Brain microvascular endothelial cell (primary cell): Measurements from ENCODE around the gene VENTX.

Experiments
- DNase-seq: peaks from one replicate; pipeline ENCODE4 v3.0.0-alpha.2; 2020
- H3K27ac ChIP-seq: fragments of 250-450 bp; sonication (Bioruptor Pico); 2 replicates; pipeline ENCODE4 v1.5.1; 2020; ENCODE audit warnings: mild to moderate bottlenecking, moderate library complexity
- H3K27me3 ChIP-seq: fragments of 250-450 bp; sonication (Bioruptor Pico); replicated peaks from 2 replicates; pipeline ENCODE4 v1.5.1; 2020; ENCODE audit warnings: mild to moderate bottlenecking
- H3K36me3 ChIP-seq: fragments of 250-450 bp; sonication (Bioruptor Pico); replicated peaks from 2 replicates; pipeline ENCODE4 v1.5.1; 2020; ENCODE audit warnings: mild to moderate bottlenecking
- H3K4me3 ChIP-seq: 2 replicates; pipeline ENCODE4 v1.5.1; 2011; ENCODE audit warnings: low read depth, mild to moderate bottlenecking, control low read depth, low read length, moderate library complexity
- CTCF ChIP-seq: IDR thresholded peaks from 2 replicates; pipeline ENCODE4 v1.5.1; 2011; ENCODE audit warnings: low read depth, mild to moderate bottlenecking, moderate library complexity, low read length, control low read depth, inconsistent platforms; ENCODE audit errors: missing control alignments
- in situ Hi-C: cut with HindIII; loops from 2 replicates; pipeline ENCODE4 v1.10.0; 2017; ENCODE audit warnings: low sequenced_read_pairs, low pct_ligation_motif_present

Gene VENTX

GRCh38 chr10:133245439-133246235, 8.0 kb downstream of the VENTX start:
- no peak for DNase-seq
- TF ChIP-seq CTCF = no peak
- H3K27ac ChIP-seq = no peak overlapping the region
- H3K27me3 ChIP-seq = peaks cover 16% of the 10 kb centered on the region
- no peaks in the 10 kb centered on the region for H3K36me3 ChIP-seq
- no peak overlapping the region for H3K4me3 ChIP-seq
- in situ Hi-C loops = no loop called here

GRCh38 chr10:133246236-133246626, 8.6 kb downstream of the VENTX start:
- H3K27me3 ChIP-seq = peaks cover 19% of the 10 kb centered on the region
- no peak overlapping the region for H3K27ac ChIP-seq
- no peak for DNase-seq
- no peaks in the 10 kb centered on the region for H3K36me3 ChIP-seq
- in situ Hi-C loops = no loop called here
- TF ChIP-seq CTCF = no peak
- no peak overlapping the region for H3K4me3 ChIP-seq

- no peak for TF ChIP-seq CTCF
- Histone ChIP-seq H3K36me3 (no peaks in the 10 kb centered on the region), H3K27ac (no peak overlapping the region), H3K27me3 (peaks cover 17% of the 10 kb centered on the region), H3K4me3 (no peak overlapping the region)
- in situ Hi-C loops = no loop called here
- DNase-seq = no peak
Measured at GRCh38 chr10:133247681-133248333, 10.2 kb downstream of the VENTX start.

- in situ Hi-C loops = no loop called here
- no peak overlapping the region for H3K4me3 ChIP-seq
- no peak for DNase-seq
- TF ChIP-seq CTCF = no peak
- no peaks in the 10 kb centered on the region for H3K36me3 ChIP-seq
- H3K27me3 ChIP-seq = peaks cover 17% of the 10 kb centered on the region
- H3K27ac ChIP-seq = no peak overlapping the region
Measured at GRCh38 chr10:133248334-133248715, 10.7 kb downstream of the VENTX start.

GRCh38 chr10:133249094-133249780, 11.6 kb downstream of the VENTX start:
- H3K4me3 ChIP-seq = no peak overlapping the region
- H3K27ac ChIP-seq = no peak overlapping the region
- TF ChIP-seq CTCF = no peak
- in situ Hi-C loops = no loop called here
- no peaks in the 10 kb centered on the region for H3K36me3 ChIP-seq
- DNase-seq = no peak
- peaks cover 15% of the 10 kb centered on the region for H3K27me3 ChIP-seq
